Neural crest cell (in vitro differentiated cells): Measurements from ENCODE around the gene OR51B4. TPM values are rescaled to one million over a fixed set of nuclear protein-coding genes. Genes with fewer than 3 reads are reported as not detected.

Experiments used
- DNase-seq: peaks from one replicate; pipeline ENCODE4 v3.0.0; 2021; ENCODE audit warnings: low read depth, mixed read lengths, low spot score
- H3K27ac Mint-ChIP-seq: one replicate; pipeline ENCODE4 v1.8.0; 2021; ENCODE audit warnings: mild to moderate bottlenecking, mixed read lengths; ENCODE audit not compliant: unreplicated experiment
- H3K27me3 Mint-ChIP-seq: 2 replicates; pipeline ENCODE4 v1.8.0; 2021; ENCODE audit warnings: low read depth, mild to moderate bottlenecking, mixed read lengths
- H3K36me3 Mint-ChIP-seq: 2 replicates; pipeline ENCODE4 v1.8.0; 2021; ENCODE audit warnings: low read depth, mild to moderate bottlenecking, mixed read lengths
- H3K4me1 Mint-ChIP-seq: 2 replicates; pipeline ENCODE4 v1.8.0; 2021; ENCODE audit warnings: mixed read lengths
- H3K4me3 Mint-ChIP-seq: one replicate; pipeline ENCODE4 v1.8.0; 2021; ENCODE audit warnings: mild to moderate bottlenecking, mixed read lengths
- H3K9me3 Mint-ChIP-seq: 2 replicates; pipeline ENCODE4 v1.8.0; 2021; ENCODE audit warnings: mixed read lengths
- total RNA-seq: library from RNA; stranded (reverse); gene quantifications from 2 replicates; pipeline ENCODE4 v1.2.1, GENCODE V29; 2021
- TF ChIP-seq, protein P1 (sequence below): fragments of 200-600 bp; sonication (generic); conservative IDR thresholded peaks from 2 replicates; pipeline ENCODE4 v1.5.0; 2021; ENCODE audit warnings: antibody characterized with exemption, mild to moderate bottlenecking

OR51B4 gene
- total RNA-seq, 1 donor from 2014 or later = not detected

DNA sequence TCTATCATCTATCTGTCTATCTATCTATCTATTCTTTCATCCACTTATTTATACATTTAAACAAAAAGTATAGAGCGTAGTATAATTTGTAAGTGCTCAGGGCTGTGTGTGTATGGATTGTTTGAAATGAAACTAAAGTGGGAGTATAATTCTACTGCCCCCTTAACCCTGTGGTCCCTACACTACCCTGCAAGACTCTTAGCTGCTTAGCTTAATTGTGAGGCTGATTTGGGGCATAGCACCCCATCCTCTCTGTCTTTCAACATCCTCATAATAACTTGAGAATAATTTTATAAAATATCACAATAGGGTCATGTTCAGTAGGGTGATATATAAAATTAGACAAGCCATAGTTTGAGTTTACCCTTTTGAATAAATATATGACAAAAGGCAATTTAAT, 11.6 kb downstream of the OR51B4 start:
- no peaks in the 10 kb centered on the region for H3K36me3 Mint-ChIP-seq
- TF ChIP-seq, protein P1, sequence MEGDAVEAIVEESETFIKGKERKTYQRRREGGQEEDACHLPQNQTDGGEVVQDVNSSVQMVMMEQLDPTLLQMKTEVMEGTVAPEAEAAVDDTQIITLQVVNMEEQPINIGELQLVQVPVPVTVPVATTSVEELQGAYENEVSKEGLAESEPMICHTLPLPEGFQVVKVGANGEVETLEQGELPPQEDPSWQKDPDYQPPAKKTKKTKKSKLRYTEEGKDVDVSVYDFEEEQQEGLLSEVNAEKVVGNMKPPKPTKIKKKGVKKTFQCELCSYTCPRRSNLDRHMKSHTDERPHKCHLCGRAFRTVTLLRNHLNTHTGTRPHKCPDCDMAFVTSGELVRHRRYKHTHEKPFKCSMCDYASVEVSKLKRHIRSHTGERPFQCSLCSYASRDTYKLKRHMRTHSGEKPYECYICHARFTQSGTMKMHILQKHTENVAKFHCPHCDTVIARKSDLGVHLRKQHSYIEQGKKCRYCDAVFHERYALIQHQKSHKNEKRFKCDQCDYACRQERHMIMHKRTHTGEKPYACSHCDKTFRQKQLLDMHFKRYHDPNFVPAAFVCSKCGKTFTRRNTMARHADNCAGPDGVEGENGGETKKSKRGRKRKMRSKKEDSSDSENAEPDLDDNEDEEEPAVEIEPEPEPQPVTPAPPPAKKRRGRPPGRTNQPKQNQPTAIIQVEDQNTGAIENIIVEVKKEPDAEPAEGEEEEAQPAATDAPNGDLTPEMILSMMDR = no peak
- H3K27me3 Mint-ChIP-seq = no peaks in the 10 kb centered on the region
- no peaks in the 10 kb centered on the region for H3K4me1 Mint-ChIP-seq
- no peaks in the 10 kb centered on the region for H3K9me3 Mint-ChIP-seq
- H3K27ac Mint-ChIP-seq = no peak overlapping the region
- DNase-seq = no peak
- no peak overlapping the region for H3K4me3 Mint-ChIP-seq

DNA sequence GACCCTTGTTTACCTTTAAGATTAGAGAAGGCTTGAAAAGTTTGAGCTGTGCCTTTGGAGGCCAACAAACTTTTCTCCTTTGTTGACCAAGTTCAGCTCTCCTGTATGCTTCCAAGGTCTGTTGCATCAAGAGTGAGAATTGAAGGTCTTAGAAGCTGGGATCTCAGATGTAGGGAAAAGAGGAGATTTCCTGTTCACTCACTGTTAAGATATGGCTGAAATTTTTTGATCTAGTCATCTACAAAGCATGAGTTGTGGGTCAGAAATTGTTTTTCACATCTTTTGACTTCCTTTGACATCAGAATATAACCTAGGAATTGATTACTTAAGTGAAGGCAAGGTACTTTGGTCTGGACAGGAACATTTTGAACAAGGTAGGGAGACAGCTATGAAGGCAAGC, 12.1 kb downstream of the OR51B4 start:
- Mint-ChIP-seq H3K4me3 (no peak overlapping the region), H3K4me1 (no peaks in the 10 kb centered on the region), H3K36me3 (no peaks in the 10 kb centered on the region), H3K9me3 (no peaks in the 10 kb centered on the region), H3K27ac (no peak overlapping the region), H3K27me3 (no peaks in the 10 kb centered on the region)
- no peak for DNase-seq
- TF ChIP-seq, protein P1 = no peak

DNA sequence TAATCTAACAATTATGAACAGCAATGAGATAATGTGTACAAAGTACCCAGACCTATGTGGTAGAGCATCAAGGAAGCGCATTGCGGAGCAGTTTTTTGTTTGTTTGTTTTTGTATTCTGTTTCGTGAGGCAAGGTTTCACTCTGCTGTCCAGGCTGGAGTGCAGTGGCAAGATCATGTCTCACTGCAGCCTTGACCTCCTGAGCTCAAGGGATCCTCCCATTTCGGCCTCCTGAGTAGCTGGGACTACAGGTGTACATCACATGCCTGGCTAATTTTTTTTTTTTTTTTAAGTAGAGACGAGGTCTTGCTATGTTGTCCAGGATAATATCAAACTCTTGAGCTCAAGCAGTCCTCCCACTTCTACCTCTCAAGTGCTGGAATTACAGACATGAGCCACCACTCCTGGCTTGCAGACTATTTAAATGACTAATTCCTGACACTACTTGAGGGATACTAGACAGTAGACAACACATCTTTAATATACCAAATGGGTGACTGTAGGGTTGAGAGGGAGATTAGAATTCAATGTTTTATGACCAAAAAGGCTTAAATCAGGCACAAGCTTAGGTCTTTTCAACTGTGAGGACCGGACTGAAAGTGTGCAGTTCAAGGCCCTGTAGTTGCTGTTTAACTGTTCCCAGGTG, 12.7 kb downstream of the OR51B4 start:
- TF ChIP-seq, protein P1 = no peak
- H3K27ac Mint-ChIP-seq = no peak overlapping the region
- no peak overlapping the region for H3K4me3 Mint-ChIP-seq
- no peaks in the 10 kb centered on the region for H3K9me3 Mint-ChIP-seq
- no peaks in the 10 kb centered on the region for H3K4me1 Mint-ChIP-seq
- DNase-seq = no peak
- H3K27me3 Mint-ChIP-seq = no peaks in the 10 kb centered on the region
- no peaks in the 10 kb centered on the region for H3K36me3 Mint-ChIP-seq

DNA sequence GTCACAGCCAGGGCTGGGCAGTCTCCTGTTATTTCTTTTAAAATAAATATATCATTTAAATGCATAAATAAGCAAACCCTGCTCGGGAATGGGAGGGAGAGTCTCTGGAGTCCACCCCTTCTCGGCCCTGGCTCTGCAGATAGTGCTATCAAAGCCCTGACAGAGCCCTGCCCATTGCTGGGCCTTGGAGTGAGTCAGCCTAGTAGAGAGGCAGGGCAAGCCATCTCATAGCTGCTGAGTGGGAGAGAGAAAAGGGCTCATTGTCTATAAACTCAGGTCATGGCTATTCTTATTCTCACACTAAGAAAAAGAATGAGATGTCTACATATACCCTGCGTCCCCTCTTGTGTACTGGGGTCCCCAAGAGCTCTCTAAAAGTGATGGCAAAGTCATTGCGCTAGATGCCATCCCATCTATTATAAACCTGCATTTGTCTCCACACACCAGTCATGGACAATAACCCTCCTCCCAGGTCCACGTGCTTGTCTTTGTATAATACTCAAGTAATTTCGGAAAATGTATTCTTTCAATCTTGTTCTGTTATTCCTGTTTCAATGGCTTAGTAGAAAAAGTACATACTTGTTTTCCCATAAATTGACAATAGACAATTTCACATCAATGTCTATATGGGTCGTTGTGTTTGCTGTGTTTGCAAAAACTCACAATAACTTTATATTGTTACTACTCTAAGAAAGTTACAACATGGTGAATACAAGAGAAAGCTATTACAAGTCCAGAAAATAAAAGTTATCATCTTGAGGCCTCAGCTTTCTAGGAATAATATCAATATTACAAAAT, 13.4 kb downstream of the OR51B4 start:
- Mint-ChIP-seq H3K27me3 (no peaks in the 10 kb centered on the region), H3K4me1 (no peaks in the 10 kb centered on the region), H3K36me3 (no peaks in the 10 kb centered on the region), H3K27ac (no peak overlapping the region), H3K4me3 (no peak overlapping the region), H3K9me3 (no peaks in the 10 kb centered on the region)
- TF ChIP-seq, protein P1 = no peak
- no peak for DNase-seq

DNA sequence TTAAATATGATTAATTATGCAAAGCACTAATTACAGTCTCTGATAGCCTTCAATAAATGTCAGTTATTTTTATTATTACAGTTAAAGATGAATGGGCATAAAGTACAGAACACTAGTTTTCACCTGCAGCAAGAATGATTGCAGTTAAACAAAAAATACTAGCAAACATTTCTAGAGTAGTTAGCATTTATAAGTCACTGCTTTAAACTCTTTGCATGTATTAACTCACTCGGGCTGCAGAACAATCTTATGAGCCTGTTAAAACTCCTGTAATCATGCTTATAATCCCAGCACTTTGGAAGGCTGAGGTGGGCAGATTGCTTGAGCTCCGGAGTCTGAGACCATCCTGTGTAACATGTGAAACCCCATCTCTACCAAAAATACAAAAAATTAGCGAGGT, 14.8 kb downstream of the OR51B4 start:
- no peaks in the 10 kb centered on the region for H3K9me3 Mint-ChIP-seq
- H3K4me3 Mint-ChIP-seq = no peak overlapping the region
- H3K27me3 Mint-ChIP-seq = no peaks in the 10 kb centered on the region
- DNase-seq = no peak
- H3K36me3 Mint-ChIP-seq = no peaks in the 10 kb centered on the region
- TF ChIP-seq, protein P1 = no peak
- H3K27ac Mint-ChIP-seq = no peak overlapping the region
- H3K4me1 Mint-ChIP-seq = no peaks in the 10 kb centered on the region
